Loucy (cell line): ENCODE data around the gene TSACC.
"Not testable (repeated sequence)": the region's sequence is repeated elsewhere in the genome, so short reads cannot be mapped to it uniquely, and the experiment has no call there.

Experiments
- H2AFZ ChIP-seq: fragments of 200-600 bp; sonication (generic); 2 replicates; pipeline ENCODE4 v1.6.0; 2016; ENCODE audit warnings: antibody characterized with exemption, mild to moderate bottlenecking, low read length, moderate library complexity
- H3F3A ChIP-seq: fragments of 200-600 bp; 2 replicates; pipeline ENCODE4 v1.6.0; 2016; ENCODE audit warnings: antibody characterized with exemption, low read depth, mild to moderate bottlenecking
- H3K27me3 ChIP-seq: fragments of 200-600 bp; sonication (generic); 2 replicates; pipeline ENCODE4 v1.6.1; 2014; ENCODE audit warnings: low read length, mild to moderate bottlenecking; ENCODE audit not compliant: insufficient read depth, poor library complexity, severe bottlenecking
- H3K36me3 ChIP-seq: fragments of 200-600 bp; sonication (generic); 2 replicates; pipeline ENCODE4 v1.6.1; 2016; ENCODE audit warnings: low read length; ENCODE audit not compliant: insufficient read depth
- H3K4me1 ChIP-seq: fragments of 200-600 bp; sonication (generic); 2 replicates; pipeline ENCODE4 v1.5.1; 2014; ENCODE audit warnings: low read length, mild to moderate bottlenecking; ENCODE audit not compliant: insufficient read depth, poor library complexity, severe bottlenecking
- H3K4me2 ChIP-seq: fragments of 200-600 bp; sonication (generic); 2 replicates; pipeline ENCODE4 v1.6.0; 2014; ENCODE audit warnings: antibody characterized with exemption, low read length, low read depth, mild to moderate bottlenecking; ENCODE audit not compliant: poor library complexity, severe bottlenecking
- H3K4me3 ChIP-seq: fragments of 200-600 bp; sonication (generic); 2 replicates; pipeline ENCODE4 v1.5.1; 2014; ENCODE audit warnings: low read length, mild to moderate bottlenecking, mixed read lengths; ENCODE audit not compliant: poor library complexity, severe bottlenecking
- H3K79me2 ChIP-seq: fragments of 200-600 bp; sonication (generic); 2 replicates; pipeline ENCODE4 v1.6.1; 2014; ENCODE audit warnings: low read length; ENCODE audit not compliant: insufficient read depth
- H3K9ac ChIP-seq: fragments of 200-600 bp; sonication (generic); 2 replicates; pipeline ENCODE4 v1.6.0; 2014; ENCODE audit warnings: mild to moderate bottlenecking, low read depth, low read length, moderate library complexity; ENCODE audit not compliant: poor library complexity, severe bottlenecking
- H3K9me2 ChIP-seq: fragments of 200-600 bp; sonication (generic); replicated peaks from 2 replicates; pipeline ENCODE4 v1.6.1; 2016; ENCODE audit warnings: low read depth, low read length, mixed read lengths
- H3K9me3 ChIP-seq: fragments of 200-600 bp; sonication (generic); 2 replicates; pipeline ENCODE4 v1.6.1; 2014; ENCODE audit warnings: mild to moderate bottlenecking, antibody characterized with exemption, low read length, low read depth; ENCODE audit not compliant: insufficient read depth
- H4K20me1 ChIP-seq: fragments of 200-600 bp; sonication (generic); 2 replicates; pipeline ENCODE4 v1.6.0; 2014; ENCODE audit warnings: antibody characterized with exemption, low read length, mild to moderate bottlenecking; ENCODE audit not compliant: insufficient read depth, poor library complexity, severe bottlenecking
- EZH2phosphoT487 ChIP-seq: fragments of 200-600 bp; IDR thresholded peaks from 2 replicates; pipeline ENCODE4 v1.6.1; 2018; ENCODE audit warnings: antibody characterized with exemption, mild to moderate bottlenecking, moderate library complexity, borderline replicate concordance
- TF ChIP-seq, protein P1 (sequence below): fragments of 200-600 bp; sonication (generic); conservative IDR thresholded peaks from 2 replicates; pipeline ENCODE4 v1.5.1; 2014; ENCODE audit warnings: mild to moderate bottlenecking, antibody characterized with exemption, low read length

Gene TSACC

DNA sequence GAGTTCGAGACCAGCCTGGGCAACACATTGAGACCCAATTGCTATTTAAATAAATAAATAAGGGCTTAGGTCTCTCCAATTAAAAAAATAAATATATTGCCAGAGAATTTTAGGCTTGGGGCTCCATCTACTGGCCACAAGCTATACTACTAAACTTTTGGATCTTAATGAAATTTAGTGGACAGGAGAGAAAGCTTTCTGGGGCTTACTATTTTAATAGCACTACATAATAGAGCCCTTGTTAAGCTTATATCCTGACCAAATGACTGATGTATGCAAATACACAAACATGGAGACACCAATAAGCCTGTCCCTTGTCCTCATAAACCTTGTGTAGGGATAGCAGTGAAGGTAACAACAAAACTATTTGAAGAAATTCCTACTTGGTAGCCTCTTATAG is 18.7 kb upstream of the TSACC start:
- no peak overlapping the region for H3K4me3 ChIP-seq
- no peaks in the 10 kb centered on the region for H3K4me1 ChIP-seq
- TF ChIP-seq, protein P1, sequence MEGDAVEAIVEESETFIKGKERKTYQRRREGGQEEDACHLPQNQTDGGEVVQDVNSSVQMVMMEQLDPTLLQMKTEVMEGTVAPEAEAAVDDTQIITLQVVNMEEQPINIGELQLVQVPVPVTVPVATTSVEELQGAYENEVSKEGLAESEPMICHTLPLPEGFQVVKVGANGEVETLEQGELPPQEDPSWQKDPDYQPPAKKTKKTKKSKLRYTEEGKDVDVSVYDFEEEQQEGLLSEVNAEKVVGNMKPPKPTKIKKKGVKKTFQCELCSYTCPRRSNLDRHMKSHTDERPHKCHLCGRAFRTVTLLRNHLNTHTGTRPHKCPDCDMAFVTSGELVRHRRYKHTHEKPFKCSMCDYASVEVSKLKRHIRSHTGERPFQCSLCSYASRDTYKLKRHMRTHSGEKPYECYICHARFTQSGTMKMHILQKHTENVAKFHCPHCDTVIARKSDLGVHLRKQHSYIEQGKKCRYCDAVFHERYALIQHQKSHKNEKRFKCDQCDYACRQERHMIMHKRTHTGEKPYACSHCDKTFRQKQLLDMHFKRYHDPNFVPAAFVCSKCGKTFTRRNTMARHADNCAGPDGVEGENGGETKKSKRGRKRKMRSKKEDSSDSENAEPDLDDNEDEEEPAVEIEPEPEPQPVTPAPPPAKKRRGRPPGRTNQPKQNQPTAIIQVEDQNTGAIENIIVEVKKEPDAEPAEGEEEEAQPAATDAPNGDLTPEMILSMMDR, result peak; percentile 70
- no peak for TF ChIP-seq EZH2phosphoT487
- peaks cover 88% of the 10 kb centered on the region for H3K36me3 ChIP-seq
- no peaks in the 10 kb centered on the region for H3K27me3 ChIP-seq
- H4K20me1 ChIP-seq, result no peaks in the 10 kb centered on the region
- no peak overlapping the region for H2AFZ ChIP-seq
- no peaks in the 10 kb centered on the region for H3K9me3 ChIP-seq
- no peak overlapping the region for H3K9ac ChIP-seq
- H3K79me2 ChIP-seq, result no peaks in the 10 kb centered on the region
- no peaks in the 10 kb centered on the region for H3K9me2 ChIP-seq
- H3F3A ChIP-seq, result no peaks in the 10 kb centered on the region
- H3K4me2 ChIP-seq, result no peak overlapping the region

DNA sequence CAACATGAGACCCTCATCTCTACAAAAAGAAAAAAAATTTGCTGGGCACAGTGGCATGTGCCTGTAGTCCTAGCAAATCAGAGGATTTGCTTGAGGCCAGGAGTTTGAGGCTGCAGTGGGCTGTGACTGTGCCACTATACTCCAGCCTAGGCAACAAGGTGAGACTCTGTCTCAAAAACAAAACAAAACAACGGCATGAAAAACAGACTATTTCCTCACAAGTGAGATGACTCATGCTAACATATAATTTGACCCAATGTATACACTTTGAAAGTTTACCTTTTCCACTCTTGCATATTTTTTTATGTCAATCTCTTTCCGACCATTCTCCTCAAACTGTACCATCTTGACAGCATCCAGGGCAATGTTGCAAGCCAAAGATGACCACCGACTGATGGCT is 17.8 kb upstream of the TSACC start:
- no peaks in the 10 kb centered on the region for H3K79me2 ChIP-seq
- H3K4me3 ChIP-seq, result no peak overlapping the region
- H2AFZ ChIP-seq, result no peak overlapping the region
- peaks cover 87% of the 10 kb centered on the region for H3K36me3 ChIP-seq
- H3K4me1 ChIP-seq, result no peaks in the 10 kb centered on the region
- no peak overlapping the region for H3K9ac ChIP-seq
- H3K4me2 ChIP-seq, result no peak overlapping the region
- no peaks in the 10 kb centered on the region for H3K9me2 ChIP-seq
- no peaks in the 10 kb centered on the region for H3F3A ChIP-seq
- H4K20me1 ChIP-seq, result no peaks in the 10 kb centered on the region
- no peak for TF ChIP-seq EZH2phosphoT487
- TF ChIP-seq, protein P1, result no peak
- H3K27me3 ChIP-seq, result no peaks in the 10 kb centered on the region
- no peaks in the 10 kb centered on the region for H3K9me3 ChIP-seq

DNA sequence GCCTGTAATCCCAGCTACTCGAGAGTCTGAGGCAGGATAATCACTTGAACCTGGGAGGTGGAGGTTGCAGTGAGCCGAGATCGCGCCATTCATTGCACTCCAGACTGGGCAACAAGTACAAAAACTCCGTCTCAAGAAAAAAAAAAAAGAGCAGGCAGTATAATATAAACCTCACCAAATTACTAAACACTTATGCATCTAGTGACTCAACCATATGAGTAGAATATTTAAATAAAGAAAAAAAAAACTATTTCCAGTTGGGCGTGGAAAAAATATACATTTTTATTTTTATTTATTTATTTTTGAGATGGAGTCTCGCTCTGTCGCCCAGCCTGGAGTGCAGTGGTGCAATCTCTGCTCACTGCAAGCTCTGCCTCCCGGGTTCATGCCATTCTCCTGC is 15.1 kb upstream of the TSACC start:
- not testable (repeated sequence) for H3K79me2 ChIP-seq, H3K27me3 ChIP-seq, H3K9ac ChIP-seq, H2AFZ ChIP-seq, H3K9me3 ChIP-seq, H3K4me1 ChIP-seq, H3K4me2 ChIP-seq, H3F3A ChIP-seq, H4K20me1 ChIP-seq, H3K4me3 ChIP-seq, H3K9me2 ChIP-seq
- peaks cover 63% of the 10 kb centered on the region for H3K36me3 ChIP-seq

DNA sequence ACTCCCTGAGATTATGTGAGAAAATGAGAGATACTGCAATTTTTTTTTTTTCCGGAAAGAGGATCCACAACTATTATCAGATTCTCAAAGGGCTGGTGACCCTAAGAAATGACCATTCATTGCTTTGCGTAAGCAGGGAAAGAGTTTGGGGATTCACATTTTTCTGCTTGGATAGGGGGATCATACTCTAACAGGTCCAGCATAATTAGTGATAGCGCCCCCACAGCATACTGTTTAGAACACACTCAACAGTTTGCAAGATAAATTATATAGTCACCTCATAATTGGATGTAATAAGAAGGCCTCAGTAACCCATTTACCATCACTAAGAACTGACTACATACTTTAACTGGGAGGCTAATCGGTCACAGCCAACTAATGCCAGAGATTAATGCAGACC is 2.1 kb upstream of the TSACC start:
- H3K36me3 ChIP-seq, result peaks cover 35% of the 10 kb centered on the region; the same call in 1 of the 2 replicates
- H3K9ac ChIP-seq, result peak overlapping the region; percentile 91

More for the DNA sequence above, 2.1 kb upstream of the TSACC start:
- Histone ChIP-seq H3K4me2 (peak overlapping the region; percentile 82), H3K4me3 (peak overlapping the region; percentile 96), H3K27me3 (no peaks in the 10 kb centered on the region), H2AFZ (no peak overlapping the region), H3K4me1 (peaks cover 24% of the 10 kb centered on the region), H3K9me2 (no peaks in the 10 kb centered on the region), H3K79me2 (peaks cover 55% of the 10 kb centered on the region), H3F3A (no peaks in the 10 kb centered on the region), H4K20me1 (peaks cover 45% of the 10 kb centered on the region), H3K9me3 (no peaks in the 10 kb centered on the region)
- TF ChIP-seq EZH2phosphoT487, result no peak
- TF ChIP-seq, protein P1, result peak; percentile 76
